Measurements from ENCODE around the gene KSR1.

DNA sequence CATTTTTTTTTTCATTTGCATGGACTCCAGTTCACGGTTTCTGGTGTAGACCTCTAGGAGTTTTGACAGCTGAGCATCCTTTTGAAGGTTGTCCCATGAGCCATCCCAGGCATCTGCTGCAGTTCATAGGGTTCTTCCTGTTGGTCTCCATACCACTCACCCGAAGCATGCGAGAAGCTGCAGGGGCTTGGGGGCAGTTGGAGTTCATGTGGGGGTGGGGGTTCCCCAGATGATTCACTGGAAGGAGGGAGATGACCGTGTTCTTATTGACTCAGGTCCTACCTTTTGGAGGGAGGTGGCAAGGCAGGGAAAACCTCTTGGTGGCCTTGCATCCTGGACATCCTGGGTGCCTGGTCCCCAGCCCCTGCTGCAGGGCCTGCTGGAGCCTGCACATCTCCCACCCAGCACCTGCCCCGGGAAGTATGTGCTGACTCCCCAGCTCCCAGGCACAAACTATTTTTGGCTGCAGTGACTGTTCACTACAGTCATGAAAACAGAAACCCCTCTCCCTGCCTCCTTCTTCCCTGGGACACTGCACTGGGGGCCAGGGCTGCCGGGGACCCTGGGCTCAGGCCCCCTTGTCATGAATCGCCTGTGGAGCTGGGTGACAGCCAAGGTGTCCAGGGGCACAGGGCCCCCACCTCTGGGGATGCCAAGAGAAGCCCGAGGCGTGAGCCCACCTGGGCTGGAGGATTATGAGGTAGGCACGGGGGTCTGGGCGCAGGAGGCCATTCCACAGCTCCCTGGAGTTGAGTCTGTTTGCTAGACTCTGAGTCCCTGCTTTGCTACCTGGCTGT is 109.8 kb downstream of the KSR1 start:
- TF ChIP-seq POLR2A (IDR thresholded peaks at IDR 0.05), result no peak
- TF ChIP-seq, protein P1, sequence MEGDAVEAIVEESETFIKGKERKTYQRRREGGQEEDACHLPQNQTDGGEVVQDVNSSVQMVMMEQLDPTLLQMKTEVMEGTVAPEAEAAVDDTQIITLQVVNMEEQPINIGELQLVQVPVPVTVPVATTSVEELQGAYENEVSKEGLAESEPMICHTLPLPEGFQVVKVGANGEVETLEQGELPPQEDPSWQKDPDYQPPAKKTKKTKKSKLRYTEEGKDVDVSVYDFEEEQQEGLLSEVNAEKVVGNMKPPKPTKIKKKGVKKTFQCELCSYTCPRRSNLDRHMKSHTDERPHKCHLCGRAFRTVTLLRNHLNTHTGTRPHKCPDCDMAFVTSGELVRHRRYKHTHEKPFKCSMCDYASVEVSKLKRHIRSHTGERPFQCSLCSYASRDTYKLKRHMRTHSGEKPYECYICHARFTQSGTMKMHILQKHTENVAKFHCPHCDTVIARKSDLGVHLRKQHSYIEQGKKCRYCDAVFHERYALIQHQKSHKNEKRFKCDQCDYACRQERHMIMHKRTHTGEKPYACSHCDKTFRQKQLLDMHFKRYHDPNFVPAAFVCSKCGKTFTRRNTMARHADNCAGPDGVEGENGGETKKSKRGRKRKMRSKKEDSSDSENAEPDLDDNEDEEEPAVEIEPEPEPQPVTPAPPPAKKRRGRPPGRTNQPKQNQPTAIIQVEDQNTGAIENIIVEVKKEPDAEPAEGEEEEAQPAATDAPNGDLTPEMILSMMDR (IDR thresholded peaks at IDR 0.05), result no peak
